Measurements from ENCODE around the gene KAT2B. TPM values are rescaled to one million over a fixed set of nuclear protein-coding genes. Genes with fewer than 3 reads are reported as not detected.

Gene KAT2B
- polyA plus RNA-seq, 1 of the 3 experiments (the other 2 are of a cell fraction) = 2.1 TPM

- no peak overlapping the region for H3K9ac ChIP-seq
- CTCF ChIA-PET = no interaction called here
- 93% methylated on average over 2 of the region's 2 CpGs for WGBS (ENCODE audit: low lambda C conversion rate)
Measured at GRCh38 chr3:20143519-20143918, 103.3 kb downstream of the KAT2B start.

GRCh38 chr3:20145874-20146273 is 105.6 kb downstream of the KAT2B start:
- H4K20me1 ChIP-seq (ENCODE audit: insufficient read depth) = no peaks in the 10 kb centered on the region
- no peaks in the 10 kb centered on the region for H3K36me3 ChIP-seq (replicated peaks in 1 of 2; ENCODE audit: control insufficient read depth in 1 of 2, insufficient read depth in 2 of 2, low read length in 1 of 2)
- ChIA-PET POLR2A (no interaction called here), CTCF (no interaction called here)
- H3K79me2 ChIP-seq (ENCODE audit: insufficient read depth) = no peaks in the 10 kb centered on the region
- TF ChIP-seq TCF12 (IDR thresholded peaks at IDR 0.05) (no peak), JUND (IDR thresholded peaks at IDR 0.05) (no peak), MXI1 (IDR thresholded peaks at IDR 0.05; ENCODE audit: low read depth, low read length) (no peak), GABPA (IDR thresholded peaks at IDR 0.05; ENCODE audit: low read depth) (no peak), NRF1 (IDR thresholded peaks at IDR 0.05; ENCODE audit: low read depth, low read length) (no peak), EZH2phosphoT487 (IDR thresholded peaks at IDR 0.05; ENCODE audit: borderline replicate concordance, low read depth) (no peak), ZBTB33 (IDR thresholded peaks at IDR 0.05; ENCODE audit: borderline replicate concordance, low read depth) (no peak), SMC3 (IDR thresholded peaks at IDR 0.05; ENCODE audit: low read depth, low read length) (no peak), YY1 (IDR thresholded peaks at IDR 0.05; ENCODE audit: low read depth) (no peak), RAD21 (IDR thresholded peaks at IDR 0.05; ENCODE audit: low read length) (no peak), RCOR1 (IDR thresholded peaks at IDR 0.05; ENCODE audit: low read length) (no peak), GATA2 (CRISPR knock-in tag; IDR thresholded peaks at IDR 0.05) (no peak), POLR2AphosphoS5 (IDR thresholded peaks at IDR 0.05; ENCODE audit: low read depth, low read length) (no peak)
- TF ChIP-seq, protein P1, sequence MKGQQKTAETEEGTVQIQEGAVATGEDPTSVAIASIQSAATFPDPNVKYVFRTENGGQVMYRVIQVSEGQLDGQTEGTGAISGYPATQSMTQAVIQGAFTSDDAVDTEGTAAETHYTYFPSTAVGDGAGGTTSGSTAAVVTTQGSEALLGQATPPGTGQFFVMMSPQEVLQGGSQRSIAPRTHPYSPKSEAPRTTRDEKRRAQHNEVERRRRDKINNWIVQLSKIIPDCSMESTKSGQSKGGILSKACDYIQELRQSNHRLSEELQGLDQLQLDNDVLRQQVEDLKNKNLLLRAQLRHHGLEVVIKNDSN (IDR thresholded peaks at IDR 0.05; ENCODE audit: borderline replicate concordance, low read depth) = no peak
- H2AFZ ChIP-seq (ENCODE audit: low read depth) = no peak overlapping the region
- WGBS (ENCODE audit: low lambda C conversion rate) = 84% methylated on average over 2 of the region's 2 CpGs
- H3K27me3 ChIP-seq (ENCODE audit: insufficient read depth) = no peaks in the 10 kb centered on the region
- H3K4me2 ChIP-seq = no peak overlapping the region
- no peak overlapping the region for H3K9ac ChIP-seq
- no peak overlapping the region for H3K27ac ChIP-seq (ENCODE audit: low read depth in 2 of 2, low read length in 1 of 2)
- H3F3A ChIP-seq (replicated peaks; ENCODE audit: insufficient read depth) = no peaks in the 10 kb centered on the region
- H3K4me1 ChIP-seq (ENCODE audit: control insufficient read depth in 1 of 2, insufficient read depth in 2 of 2, low read depth in 1 of 2, low read length in 1 of 2) = peaks cover 0 to 14% of the 10 kb centered on the region in 2 experiments; a peak in 2 of 4 replicates
- no peaks in the 10 kb centered on the region for H3K9me3 ChIP-seq
- DNase-seq = peak; percentile 17
- no peaks in the 10 kb centered on the region for H3K9me2 ChIP-seq
- H3K4me3 ChIP-seq (ENCODE audit: low read depth in 2 of 2, low read length in 1 of 2) = no peak overlapping the region

More at GRCh38 chr3:20143519-20143918, 103.3 kb downstream of the KAT2B start:
- no peaks in the 10 kb centered on the region for H4K20me1 ChIP-seq (ENCODE audit: insufficient read depth)
- no peak for DNase-seq
- peaks cover 0 to 14% of the 10 kb centered on the region in 2 experiments; a peak in 2 of 4 replicates for H3K4me1 ChIP-seq (ENCODE audit: control insufficient read depth in 1 of 2, insufficient read depth in 2 of 2, low read depth in 1 of 2, low read length in 1 of 2)
- no peaks in the 10 kb centered on the region for H3K9me2 ChIP-seq
- H3K4me3 ChIP-seq (ENCODE audit: low read depth in 2 of 2, low read length in 1 of 2) = no peak overlapping the region
- no peak overlapping the region for H3K27ac ChIP-seq (ENCODE audit: low read depth in 2 of 2, low read length in 1 of 2)
- POLR2A ChIA-PET = no interaction called here
- no peaks in the 10 kb centered on the region for H3K79me2 ChIP-seq (ENCODE audit: insufficient read depth)
- no peaks in the 10 kb centered on the region for H3F3A ChIP-seq (replicated peaks; ENCODE audit: insufficient read depth)
- no peak overlapping the region for H3K4me2 ChIP-seq
- H2AFZ ChIP-seq (ENCODE audit: low read depth) = no peak overlapping the region
- no peaks in the 10 kb centered on the region for H3K36me3 ChIP-seq (replicated peaks in 1 of 2; ENCODE audit: control insufficient read depth in 1 of 2, insufficient read depth in 2 of 2, low read length in 1 of 2)
- no peaks in the 10 kb centered on the region for H3K9me3 ChIP-seq
- TF ChIP-seq ELF1 (IDR thresholded peaks at IDR 0.05) = no peak
- TF ChIP-seq FOSL2 (IDR thresholded peaks at IDR 0.05; ENCODE audit: borderline replicate concordance, low read depth) = no peak
- TF ChIP-seq NRF1 (IDR thresholded peaks at IDR 0.05; ENCODE audit: low read depth, low read length) = no peak
- no peak for TF ChIP-seq ZBTB33 (IDR thresholded peaks at IDR 0.05; ENCODE audit: borderline replicate concordance, low read depth)
- TF ChIP-seq GABPA (IDR thresholded peaks at IDR 0.05; ENCODE audit: low read depth) = no peak
- TF ChIP-seq FOXM1 (IDR thresholded peaks at IDR 0.05; ENCODE audit: low read depth) = no peak
- no peak for TF ChIP-seq RFX5 (IDR thresholded peaks at IDR 0.05; ENCODE audit: low read length)
- TF ChIP-seq JUND (IDR thresholded peaks at IDR 0.05) = no peak
- TF ChIP-seq EP300 (IDR thresholded peaks at IDR 0.05; ENCODE audit: borderline replicate concordance in 1 of 2, low read depth in 1 of 2, low read length in 1 of 2) = no peak
- TF ChIP-seq RCOR1 (IDR thresholded peaks at IDR 0.05; ENCODE audit: low read length) = no peak
- no peak for TF ChIP-seq MEF2A (IDR thresholded peaks at IDR 0.05; ENCODE audit: borderline replicate concordance, low read depth)
- TF ChIP-seq SMC3 (IDR thresholded peaks at IDR 0.05; ENCODE audit: low read depth, low read length) = no peak
- no peak for TF ChIP-seq TAF1 (IDR thresholded peaks at IDR 0.05; ENCODE audit: borderline replicate concordance, low read depth, low read length)
- H3K27me3 ChIP-seq (ENCODE audit: insufficient read depth) = no peaks in the 10 kb centered on the region

All from SK-N-SH (cell line).